ENCODE measurements around the gene ISL2. TPM values are rescaled to one million over a fixed set of nuclear protein-coding genes. Genes with fewer than 3 reads are reported as not detected.

Gene ISL2
- total and polyA plus RNA-seq, 2 of the 13 experiments (the other 11 are each of a cell fraction or from before 2014, with no cell fraction given), result 4.3 to 5.1 TPM

GRCh38 chr15:76338486-76339304 lies 2.1 kb downstream of the ISL2 start:
- Histone ChIP-seq H3K4me3 (replicated peaks in 1 of 3; ENCODE audit: insufficient read depth in 1 of 3, low read depth in 2 of 3, low read length in 3 of 3) (peak overlapping the region; percentile 77 to 93 (median 93)), H3K4me1 (ENCODE audit: insufficient read depth, low read length) (peaks cover 35% of the 10 kb centered on the region), H3K9me3 (ENCODE audit: low read length) (no peaks in the 10 kb centered on the region), H2AFZ (ENCODE audit: low read length) (no peak overlapping the region), H3K9ac (ENCODE audit: insufficient read depth, low read depth, low read length) (peak overlapping the region; percentile 84), H3K27me3 (ENCODE audit: control insufficient read depth in 1 of 2, insufficient read depth in 2 of 2, low read length in 2 of 2) (no peaks in the 10 kb centered on the region; a peak in 1 of 5 replicates), H4K20me1 (ENCODE audit: insufficient read depth, low read length) (peaks cover 8% of the 10 kb centered on the region; the same call in 1 of the 2 replicates), H3K4me2 (ENCODE audit: low read depth, low read length) (peak overlapping the region; percentile 95), H3K79me2 (ENCODE audit: insufficient read depth, low read length) (peaks cover 31% of the 10 kb centered on the region), H3K36me3 (replicated peaks in 1 of 2; ENCODE audit: control insufficient read depth in 1 of 2, insufficient read depth in 2 of 2, low read length in 2 of 2) (peaks cover 6 to 22% of the 10 kb centered on the region in 2 experiments; a peak in 4 of 5 replicates), H3K27ac (ENCODE audit: extremely low read length, insufficient read depth, low read length) (peak overlapping the region; percentile 75)
- 20% methylated on average over 9 of the region's 26 CpGs for WGBS (ENCODE audit: low lambda C conversion rate)
- POLR2A ChIA-PET, result interaction anchor here (5.5 kb wide), 1 partner anchor 27 kb away, joined by 132 read pairs; the partner anchor contains the start of gene ETFA
- in situ Hi-C loops (cut with HindIII; ENCODE audit: extremely low pct_ligation_motif_present, low pct_unique_long_range_greater_than_20kb) (no loop called here), intact Hi-C loops (cut with micrococcal nuclease; ENCODE audit: unreplicated experiment) (loop anchor here (5.0 to 10.0 kb wide), 3 partner anchors 36 to 529 kb away; no protein-coding TSS in a partner anchor)
- ATAC-seq (no peak), DNase-seq (ENCODE audit: low spot score) (no peak), FAIRE-seq (no peak)
- CTCF ChIA-PET (ENCODE audit: low intra/inter-chr PET ratio, low total read pairs), result no interaction called here
- BruUV-seq (replicated peaks), result TSS peak; percentile 42
- TF ChIP-seq ZFYVE20 (CRISPR knock-in tag; IDR thresholded peaks at IDR 0.05; ENCODE audit: borderline replicate concordance, low read depth) (0 out of 2 replicates have a peak, but pooled peaks have one; percentile 42), DZIP1 (CRISPR knock-in tag; IDR thresholded peaks at IDR 0.05) (0 out of 2 replicates have a peak, but pooled peaks have one; percentile 4), ZNF335 (CRISPR knock-in tag; IDR thresholded peaks at IDR 0.05) (no peak), PRMT3 (CRISPR knock-in tag; IDR thresholded peaks at IDR 0.05; ENCODE audit: borderline replicate concordance, low read depth) (peak; percentile 15; the same call in 1 of the 2 replicates), SPEN (CRISPR knock-in tag; IDR thresholded peaks at IDR 0.05; ENCODE audit: low read depth) (peak; percentile 28; the same call in 1 of the 2 replicates), ZNF768 (CRISPR knock-in tag; IDR thresholded peaks at IDR 0.05) (peak; percentile 97), ZBTB42 (CRISPR knock-in tag; IDR thresholded peaks at IDR 0.05) (0 out of 2 replicates have a peak, but pooled peaks have one; percentile 34), ZFP90 (CRISPR knock-in tag; IDR thresholded peaks at IDR 0.05; ENCODE audit: borderline replicate concordance) (no peak), GFI1 (CRISPR knock-in tag; IDR thresholded peaks at IDR 0.05; ENCODE audit: borderline replicate concordance) (no peak), ZNF784 (CRISPR knock-in tag; IDR thresholded peaks at IDR 0.05; ENCODE audit: borderline replicate concordance) (0 out of 2 replicates have a peak, but pooled peaks have one; percentile 24), DNMT1 (CRISPR knock-in tag; IDR thresholded peaks at IDR 0.05) (0 out of 2 replicates have a peak, but pooled peaks have one; percentile 15)
